Activated T-cell treated with anti-CD3 and anti-CD28 coated beads, Interleukin-2, amount 50 U/mL, for 4 hours (primary cell): ENCODE data around the gene AREL1. TPM values are rescaled to one million over a fixed set of nuclear protein-coding genes. Genes with fewer than 3 reads are reported as not detected.

Experiments used
- ATAC-seq, 2 donors: fragments of 200-7000 bp; cut with Tn5 transposase; one replicate each; pipeline ENCODE4 v1.10.0; 2021
- DNase-seq: peaks from one replicate; pipeline ENCODE4 v3.0.0-alpha.2; 2020
- H3K27me3 Mint-ChIP-seq: one replicate; pipeline ENCODE4 v1.8.0; 2021; ENCODE audit warnings: low read depth, mixed read lengths
- H3K36me3 Mint-ChIP-seq: one replicate; pipeline ENCODE4 v1.8.0; 2022; ENCODE audit warnings: mixed read lengths; ENCODE audit not compliant: insufficient read depth
- H3K4me1 Mint-ChIP-seq: one replicate; pipeline ENCODE4 v1.8.0; 2021; ENCODE audit warnings: low read depth, mixed read lengths
- H3K4me3 Mint-ChIP-seq: one replicate; pipeline ENCODE4 v1.8.0; 2021; ENCODE audit warnings: mild to moderate bottlenecking, moderate library complexity, mixed read lengths
- H3K9me3 Mint-ChIP-seq: one replicate; pipeline ENCODE4 v1.8.0; 2021; ENCODE audit warnings: mixed read lengths
- total RNA-seq, 3 donors: library from RNA; stranded (reverse); gene quantifications; one replicate each; pipeline ENCODE4 v1.2.1, GENCODE V29; 2021

The AREL1 gene
- total RNA-seq, 3 donors from 2014 or later: 31.1 to 38.0 (median 32.5) TPM

DNA sequence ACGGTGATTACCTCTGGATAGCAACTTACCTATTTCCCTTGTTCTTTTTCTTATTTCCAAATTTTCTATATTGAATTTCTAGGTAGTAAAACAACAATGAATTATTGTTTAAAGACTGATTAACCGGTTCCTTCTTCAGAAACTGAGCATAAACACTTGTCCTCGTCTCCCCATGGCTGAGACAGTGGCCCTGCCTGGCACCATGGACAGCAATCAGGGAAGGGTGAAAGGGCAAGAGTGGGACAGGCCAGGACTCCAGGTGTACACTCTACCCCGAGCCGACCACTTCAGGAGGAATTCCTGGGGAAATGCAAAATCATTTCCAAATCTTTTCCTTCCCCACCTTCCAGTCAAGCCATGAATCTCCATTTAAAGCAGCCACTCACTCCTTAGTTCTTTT lies 52.0 kb downstream of the AREL1 start:
- no peak overlapping the region for H3K4me3 Mint-ChIP-seq
- ATAC-seq: no peak
- H3K4me1 Mint-ChIP-seq: no peaks in the 10 kb centered on the region
- peaks cover 30% of the 10 kb centered on the region for H3K36me3 Mint-ChIP-seq
- H3K9me3 Mint-ChIP-seq: no peaks in the 10 kb centered on the region
- no peaks in the 10 kb centered on the region for H3K27me3 Mint-ChIP-seq
- DNase-seq: no peak

DNA sequence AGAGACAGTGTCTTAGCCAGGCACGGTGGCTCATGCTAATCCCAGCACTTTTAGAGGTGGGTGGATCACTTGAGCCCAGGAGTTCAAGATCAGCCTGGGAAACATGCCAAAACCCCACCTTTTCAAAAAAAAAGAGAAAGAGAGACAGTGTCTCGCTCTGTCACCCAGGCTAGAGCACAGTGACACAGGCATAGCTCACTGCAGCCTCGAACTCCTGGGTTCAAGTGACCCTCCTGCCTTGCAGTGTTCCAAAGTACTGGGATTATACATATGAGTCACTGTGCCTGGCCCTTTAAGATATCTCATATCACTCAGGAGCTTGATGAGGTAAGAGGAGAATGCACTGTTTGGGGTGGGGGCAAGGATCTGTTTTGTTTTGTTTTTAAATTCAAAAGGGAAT lies 52.7 kb downstream of the AREL1 start:
- Mint-ChIP-seq H3K9me3 (no peaks in the 10 kb centered on the region), H3K4me1 (no peaks in the 10 kb centered on the region), H3K27me3 (no peaks in the 10 kb centered on the region), H3K4me3 (no peak overlapping the region), H3K36me3 (peaks cover 31% of the 10 kb centered on the region)
- ATAC-seq (no peak), DNase-seq (no peak)

DNA sequence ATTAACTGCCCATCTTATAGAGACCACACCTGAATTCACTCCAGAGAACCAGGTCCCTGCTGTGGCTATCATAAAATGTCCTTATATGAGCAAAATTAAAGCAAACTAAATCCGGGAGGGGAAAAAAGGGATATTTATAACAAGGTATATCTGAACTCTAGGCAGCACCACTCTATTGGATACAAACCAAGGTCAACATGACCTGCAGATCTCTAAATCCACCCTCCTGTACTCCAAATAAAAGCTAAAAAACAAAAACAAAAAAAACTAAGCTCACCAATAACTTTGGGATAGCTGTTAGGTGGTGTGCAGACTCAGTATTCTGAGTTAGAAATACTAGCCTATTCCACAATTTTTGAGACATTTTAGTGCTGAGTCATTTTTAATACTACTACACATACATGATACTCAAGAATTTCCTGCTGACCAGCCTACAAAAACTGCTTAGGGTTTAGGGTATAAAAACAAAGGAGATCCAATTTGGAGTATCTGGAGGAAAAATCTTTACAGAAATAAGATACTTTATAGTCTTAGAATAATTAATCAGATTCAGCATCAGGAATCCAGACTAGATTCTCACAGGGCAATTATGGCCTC lies 54.2 kb downstream of the AREL1 start:
- H3K36me3 Mint-ChIP-seq: peaks cover 26% of the 10 kb centered on the region
- no peak for ATAC-seq
- no peak overlapping the region for H3K4me3 Mint-ChIP-seq
- no peaks in the 10 kb centered on the region for H3K9me3 Mint-ChIP-seq
- H3K4me1 Mint-ChIP-seq: no peaks in the 10 kb centered on the region
- no peaks in the 10 kb centered on the region for H3K27me3 Mint-ChIP-seq
- DNase-seq: no peak

DNA sequence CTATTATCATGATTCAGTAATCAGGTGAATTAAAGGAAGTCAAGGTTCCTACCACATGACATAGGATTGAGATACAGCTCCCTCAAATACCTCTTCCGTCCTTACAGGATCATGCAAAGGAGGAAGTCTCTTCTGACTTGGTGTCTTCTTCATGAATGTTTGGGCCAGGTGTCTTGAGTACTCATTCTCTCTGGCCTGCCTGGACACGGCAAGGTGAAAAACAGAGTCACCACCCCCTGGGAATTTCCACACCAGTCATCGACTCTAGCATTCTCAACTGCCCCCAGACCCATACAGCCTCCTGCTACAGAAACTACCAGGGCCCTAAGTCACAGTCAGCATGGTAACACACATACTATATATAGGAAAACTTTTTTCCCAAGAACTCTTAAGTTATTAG lies 55.9 kb downstream of the AREL1 start:
- DNase-seq (no peak), ATAC-seq (no peak)
- Mint-ChIP-seq H3K27me3 (no peaks in the 10 kb centered on the region), H3K4me3 (no peak overlapping the region), H3K4me1 (no peaks in the 10 kb centered on the region), H3K36me3 (peaks cover 22% of the 10 kb centered on the region), H3K9me3 (no peaks in the 10 kb centered on the region)

DNA sequence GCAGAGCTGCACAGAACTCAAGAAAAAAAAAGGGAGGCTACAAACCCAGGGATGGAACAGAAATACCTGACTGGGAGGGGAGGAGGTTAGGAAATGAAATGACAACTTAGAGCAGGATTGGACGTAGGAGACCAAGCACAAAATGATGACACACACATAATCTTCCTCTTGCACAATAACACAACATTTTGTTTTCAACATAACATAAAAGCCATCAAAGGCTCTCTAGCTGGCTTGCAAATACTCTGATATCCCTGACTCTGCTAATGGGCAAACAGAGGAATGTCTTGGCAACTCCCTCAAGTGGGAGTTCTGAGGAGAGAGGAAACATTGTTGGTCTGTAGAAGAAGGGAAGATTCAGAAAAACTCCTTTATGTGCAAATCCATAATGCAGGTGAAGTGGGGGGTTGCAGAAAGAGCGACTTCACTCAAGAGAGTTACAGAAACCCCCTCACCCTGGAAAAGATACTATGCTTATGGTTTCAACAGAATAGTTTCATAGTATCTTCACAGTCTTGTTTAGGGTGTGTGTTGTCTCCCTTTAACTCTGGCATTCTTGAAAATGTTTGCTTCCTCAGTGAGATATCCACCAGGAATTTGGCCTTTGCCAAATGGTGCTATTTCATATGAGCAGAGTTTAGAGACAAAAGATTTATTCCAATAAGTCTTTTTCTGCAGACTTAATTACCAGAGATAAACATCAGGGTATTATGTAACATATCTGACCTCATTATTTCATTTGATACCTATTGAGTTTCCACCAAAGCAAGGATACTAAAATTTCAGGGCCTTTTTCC lies 57.1 kb downstream of the AREL1 start:
- Mint-ChIP-seq H3K27me3 (no peaks in the 10 kb centered on the region), H3K36me3 (peaks cover 15% of the 10 kb centered on the region), H3K4me3 (no peak overlapping the region), H3K4me1 (peaks cover 10% of the 10 kb centered on the region), H3K9me3 (no peaks in the 10 kb centered on the region)
- ATAC-seq: no peak
- DNase-seq: no peak

DNA sequence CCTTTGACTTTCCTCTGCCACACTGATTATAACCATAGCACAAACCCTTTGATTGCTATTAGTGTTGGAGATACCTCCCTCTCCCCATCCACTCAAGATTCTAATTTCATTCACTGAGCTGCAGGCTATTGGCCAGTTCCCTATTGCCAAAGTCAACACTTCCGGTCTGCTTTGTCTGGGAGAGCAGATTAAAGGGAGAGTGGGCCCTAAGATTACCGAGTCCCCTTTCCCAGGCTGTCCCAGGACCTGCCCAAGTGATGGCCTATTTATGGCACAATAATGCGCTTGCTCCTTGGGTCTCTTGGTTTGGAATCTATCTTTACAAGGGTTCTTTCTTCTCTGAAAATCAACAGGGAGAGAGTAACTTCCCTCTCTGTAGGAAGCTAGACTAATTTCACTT lies 57.9 kb downstream of the AREL1 start:
- H3K4me1 Mint-ChIP-seq: peaks cover 12% of the 10 kb centered on the region
- H3K27me3 Mint-ChIP-seq: no peaks in the 10 kb centered on the region
- peaks cover 15% of the 10 kb centered on the region for H3K36me3 Mint-ChIP-seq
- no peaks in the 10 kb centered on the region for H3K9me3 Mint-ChIP-seq
- no peak overlapping the region for H3K4me3 Mint-ChIP-seq
- ATAC-seq: no peak
- no peak for DNase-seq

DNA sequence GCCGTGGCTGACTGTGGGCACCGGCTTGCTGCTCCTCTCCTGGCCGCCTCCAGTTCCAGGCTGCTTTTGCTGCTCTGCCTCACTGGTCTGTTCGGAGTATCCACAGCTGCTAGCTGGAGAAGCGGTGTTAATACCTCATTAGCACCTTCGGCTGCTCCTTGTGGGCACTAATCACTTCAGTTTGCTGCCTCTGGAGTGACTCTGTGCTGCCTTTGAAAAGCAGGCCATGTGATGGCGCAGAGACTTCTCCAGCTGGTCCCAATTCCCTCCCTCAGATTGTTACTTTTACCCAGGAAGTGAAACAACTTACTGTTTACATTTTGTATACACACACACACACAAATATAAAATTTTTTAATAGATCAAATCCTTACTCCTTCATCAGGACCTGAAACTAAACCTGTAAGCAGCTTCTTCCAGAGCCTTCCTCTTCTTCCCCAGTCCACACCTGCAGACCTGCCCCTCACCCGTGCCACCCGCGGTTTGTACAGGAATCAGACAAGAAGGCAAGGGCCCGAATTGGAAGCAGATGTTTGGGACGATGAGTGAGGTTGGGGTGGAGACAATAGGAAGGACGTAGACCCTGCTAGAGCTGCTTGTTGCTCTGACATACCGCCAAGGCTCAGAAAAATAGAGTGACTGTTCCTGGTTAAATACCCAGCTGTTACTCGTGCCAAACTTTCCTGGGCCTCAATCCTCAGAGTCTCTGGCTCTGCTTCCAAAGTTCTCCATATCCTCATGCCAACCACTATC lies 59.3 kb downstream of the AREL1 start:
- no peaks in the 10 kb centered on the region for H3K9me3 Mint-ChIP-seq
- H3K4me3 Mint-ChIP-seq: no peak overlapping the region
- DNase-seq (no peak), ATAC-seq (no peak)
- H3K4me1 Mint-ChIP-seq: peaks cover 12% of the 10 kb centered on the region
- peaks cover 15% of the 10 kb centered on the region for H3K36me3 Mint-ChIP-seq
- H3K27me3 Mint-ChIP-seq: no peaks in the 10 kb centered on the region

DNA sequence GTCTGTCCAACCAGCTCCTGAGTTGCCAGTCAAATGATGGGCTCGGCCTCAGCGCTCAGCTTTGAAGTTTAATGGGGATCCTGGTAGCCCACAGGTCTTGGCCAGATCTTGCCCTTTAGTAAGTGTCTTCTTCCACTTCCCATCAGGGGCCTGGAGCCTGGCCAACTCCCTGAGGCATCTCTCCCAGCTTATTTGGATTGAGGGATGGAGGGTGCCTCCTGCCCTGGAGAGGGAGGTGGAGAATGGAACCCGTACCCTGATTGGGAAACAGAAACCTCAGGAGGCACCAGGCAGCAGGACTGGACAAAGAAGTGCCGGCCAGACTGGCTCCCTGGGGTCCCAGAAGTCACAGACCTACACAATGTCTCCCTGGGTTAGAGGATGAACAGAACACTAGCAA lies 60.3 kb downstream of the AREL1 start:
- no peak for DNase-seq
- H3K36me3 Mint-ChIP-seq: peaks cover 15% of the 10 kb centered on the region
- peaks cover 12% of the 10 kb centered on the region for H3K4me1 Mint-ChIP-seq
- no peaks in the 10 kb centered on the region for H3K9me3 Mint-ChIP-seq
- no peak overlapping the region for H3K4me3 Mint-ChIP-seq
- H3K27me3 Mint-ChIP-seq: no peaks in the 10 kb centered on the region
- no peak for ATAC-seq

DNA sequence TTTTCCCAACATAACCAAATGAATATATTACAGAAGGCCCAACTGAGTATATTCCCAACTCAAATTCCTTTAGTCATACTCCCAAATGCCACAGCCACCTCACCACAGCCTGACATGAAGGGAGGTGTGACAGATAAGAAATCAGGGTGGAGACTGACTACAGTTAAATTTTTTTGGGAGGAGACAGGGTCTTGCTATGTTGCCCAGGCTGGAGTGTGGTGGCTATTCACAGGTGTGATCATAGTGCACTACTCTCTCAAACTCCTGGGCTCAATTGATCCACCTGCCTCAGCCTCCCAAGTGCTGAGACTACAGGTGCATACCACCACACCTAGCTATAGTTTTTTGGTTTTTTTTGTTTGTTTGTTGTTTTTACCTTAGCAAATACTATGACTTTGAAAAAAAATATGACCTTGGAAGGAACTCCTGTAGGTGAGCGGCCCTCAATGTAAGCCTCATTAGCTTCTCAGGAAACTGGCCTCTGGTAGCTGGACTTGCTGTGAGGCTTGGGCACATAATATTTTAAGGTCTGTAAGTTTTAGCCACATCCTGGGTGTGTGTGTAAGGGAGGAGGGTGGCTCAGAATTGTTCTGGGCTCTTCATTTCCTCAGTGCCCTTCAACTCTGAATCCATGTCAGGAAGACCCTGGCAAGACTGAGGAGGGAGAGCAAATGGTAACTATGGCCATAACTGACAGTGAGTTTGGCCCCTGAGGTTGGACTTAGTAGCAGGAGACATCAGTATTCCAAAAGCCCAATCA lies 61.8 kb downstream of the AREL1 start:
- no peak for DNase-seq
- H3K4me1 Mint-ChIP-seq: peaks cover 12% of the 10 kb centered on the region
- ATAC-seq: no peak
- H3K36me3 Mint-ChIP-seq: peaks cover 8% of the 10 kb centered on the region
- H3K4me3 Mint-ChIP-seq: no peak overlapping the region
- H3K27me3 Mint-ChIP-seq: no peaks in the 10 kb centered on the region
- no peaks in the 10 kb centered on the region for H3K9me3 Mint-ChIP-seq

DNA sequence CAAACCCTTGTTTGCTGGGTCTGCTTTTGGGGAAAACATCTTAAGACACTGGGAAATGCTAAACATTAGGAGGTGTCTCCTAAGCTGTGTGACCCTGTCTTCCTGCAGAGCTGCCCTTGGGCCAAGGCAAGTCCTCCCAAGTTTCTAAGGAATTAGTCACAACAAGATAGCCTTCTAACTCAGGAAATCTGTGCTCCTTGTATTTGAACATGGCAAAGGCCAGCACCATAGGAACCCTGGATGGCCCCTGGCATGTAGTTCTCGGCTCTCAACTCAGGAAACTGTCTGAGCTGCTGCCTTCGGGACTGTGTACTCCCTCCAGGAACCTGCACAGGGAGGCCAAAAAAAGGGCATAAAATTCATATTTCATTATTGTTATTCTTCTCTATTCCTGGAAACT lies 63.2 kb downstream of the AREL1 start:
- Mint-ChIP-seq H3K4me1 (peaks cover 12% of the 10 kb centered on the region), H3K9me3 (no peaks in the 10 kb centered on the region), H3K36me3 (peaks cover 3% of the 10 kb centered on the region), H3K27me3 (no peaks in the 10 kb centered on the region), H3K4me3 (no peak overlapping the region)
- ATAC-seq: no peak
- DNase-seq: no peak

DNA sequence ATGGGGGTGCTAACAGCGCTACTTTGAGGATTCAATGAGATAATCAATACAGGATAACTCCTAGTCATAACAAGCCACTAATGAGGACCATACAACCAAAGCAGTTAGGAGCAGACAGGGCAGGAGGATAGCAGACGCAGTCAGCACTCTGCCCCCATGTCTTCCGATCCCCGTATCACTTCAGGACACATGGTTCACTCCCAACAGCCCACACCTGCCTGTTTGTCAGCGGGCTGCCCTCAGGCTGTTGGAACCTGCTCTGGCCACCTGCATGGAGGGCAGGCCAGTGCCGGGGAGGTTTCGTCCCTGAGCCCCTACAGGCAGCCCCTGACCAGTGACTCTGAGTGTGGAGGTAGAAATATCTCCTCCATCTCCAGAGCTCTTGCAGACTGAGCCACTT lies 63.7 kb downstream of the AREL1 start:
- Mint-ChIP-seq H3K4me1 (peaks cover 12% of the 10 kb centered on the region), H3K9me3 (no peaks in the 10 kb centered on the region), H3K36me3 (no peaks in the 10 kb centered on the region), H3K27me3 (no peaks in the 10 kb centered on the region), H3K4me3 (no peak overlapping the region)
- ATAC-seq (no peak), DNase-seq (no peak)

DNA sequence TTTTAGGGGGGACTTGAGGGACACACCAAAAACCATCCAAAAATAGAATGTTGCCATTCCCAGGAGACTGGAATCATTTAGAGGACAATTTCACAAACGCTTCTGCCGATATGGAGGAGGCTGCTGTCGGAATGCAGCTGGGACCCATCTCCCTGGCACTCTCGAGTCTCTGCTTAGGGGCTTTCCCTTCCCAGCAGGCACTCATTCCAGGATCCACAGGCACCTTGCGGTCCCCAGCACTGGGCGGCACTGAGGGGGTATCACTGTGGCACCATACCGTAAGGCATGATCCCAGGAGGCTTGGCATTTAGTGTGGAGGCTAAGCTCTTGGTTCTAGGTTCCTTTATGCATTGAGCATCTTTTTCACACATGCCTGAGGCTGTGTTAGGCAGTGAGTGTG lies 64.3 kb downstream of the AREL1 start:
- no peaks in the 10 kb centered on the region for H3K36me3 Mint-ChIP-seq
- H3K27me3 Mint-ChIP-seq: no peaks in the 10 kb centered on the region
- H3K9me3 Mint-ChIP-seq: no peaks in the 10 kb centered on the region

DNA sequence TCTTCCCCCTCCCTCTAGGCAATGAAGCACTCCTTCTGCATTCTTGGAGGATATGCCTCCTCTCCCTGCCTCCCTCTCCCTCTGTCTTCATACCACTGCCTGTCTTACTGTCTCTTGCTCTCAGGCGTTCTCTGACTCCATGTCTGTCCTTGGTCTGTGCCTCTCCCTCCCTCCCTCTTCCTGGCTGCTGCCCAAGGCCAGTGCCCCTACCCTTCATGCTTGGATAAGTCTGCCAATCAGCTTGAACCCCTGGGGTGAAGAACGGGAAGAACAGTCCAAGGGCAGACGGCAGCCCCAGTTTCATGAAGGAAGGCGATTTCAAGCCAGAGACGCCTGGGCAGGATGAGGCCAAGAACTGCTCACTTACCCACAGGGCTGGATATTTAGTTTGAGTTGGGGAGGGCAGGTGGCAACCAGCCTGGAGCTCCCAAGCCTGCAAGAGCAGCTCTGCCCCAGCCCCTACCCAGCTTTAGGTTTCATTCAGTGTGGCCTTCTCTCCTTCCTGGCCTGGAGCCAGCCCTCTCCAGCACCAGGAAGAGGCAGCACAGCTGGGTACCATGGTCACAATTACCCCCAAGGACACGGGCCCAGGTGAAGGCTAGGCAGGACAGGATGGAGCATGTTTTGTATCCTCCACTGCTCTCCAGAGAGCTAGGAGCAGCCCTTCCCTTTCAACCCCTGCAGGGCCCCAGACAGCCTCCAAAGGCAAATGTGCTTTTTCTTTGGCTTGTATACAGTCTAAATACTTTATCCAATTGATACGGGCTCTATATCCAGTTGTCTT lies 65.0 kb downstream of the AREL1 start:
- H3K4me1 Mint-ChIP-seq: peaks cover 12% of the 10 kb centered on the region
- no peaks in the 10 kb centered on the region for H3K36me3 Mint-ChIP-seq
- DNase-seq: no peak
- H3K4me3 Mint-ChIP-seq: no peak overlapping the region
- ATAC-seq: no peak
- no peaks in the 10 kb centered on the region for H3K9me3 Mint-ChIP-seq
- H3K27me3 Mint-ChIP-seq: no peaks in the 10 kb centered on the region

More for the DNA sequence above, 64.3 kb downstream of the AREL1 start:
- ATAC-seq: no peak
- H3K4me1 Mint-ChIP-seq: peaks cover 12% of the 10 kb centered on the region
- no peak for DNase-seq
- H3K4me3 Mint-ChIP-seq: no peak overlapping the region
